ENCODE data around the gene PPID. TPM values are rescaled to one million over a fixed set of nuclear protein-coding genes. Genes with fewer than 3 reads are reported as not detected.
"Not testable (repeated sequence)": the region's sequence is repeated elsewhere in the genome, so short reads cannot be mapped to it uniquely, and the experiment has no call there.

Gene PPID
- total RNA-seq, 4 donors from 2014 or later = 30.1 to 81.8 (median 40.6) TPM

DNA sequence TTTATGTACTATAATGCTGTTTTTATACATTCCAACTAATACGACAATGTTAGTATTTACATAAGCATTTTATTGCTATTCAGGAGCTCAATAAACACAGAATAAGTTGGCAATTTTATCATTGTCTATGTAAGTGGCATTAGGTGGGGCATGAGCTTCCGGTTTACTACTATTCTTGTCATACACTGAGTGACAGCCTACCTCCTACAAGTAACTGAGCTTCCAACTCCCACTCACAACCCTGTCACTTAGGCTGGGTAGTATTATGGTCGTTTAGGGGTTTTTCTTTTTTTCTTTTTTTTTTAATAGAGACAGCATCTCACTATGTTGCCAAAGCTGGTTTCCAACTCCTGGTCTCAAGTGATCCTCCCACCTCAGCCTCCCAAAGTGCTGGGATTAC, 7.4 kb downstream of the PPID start:
- ATAC-seq (no peak), DNase-seq (no peak)
- Histone ChIP-seq H3K4me1 (peaks cover 8 to 9% of the 10 kb centered on the region in 2 donors), H3K36me3 (peaks cover 3 to 98% of the 10 kb centered on the region in 2 donors), H3K9me3 (no peaks in the 10 kb centered on the region), H3K4me3 (no peak overlapping the region), H3K27me3 (no peaks in the 10 kb centered on the region), H3K27ac (no peak overlapping the region)
- TF ChIP-seq POLR2A (IDR thresholded peaks at IDR 0.05) = no peak
- TF ChIP-seq, protein P1, sequence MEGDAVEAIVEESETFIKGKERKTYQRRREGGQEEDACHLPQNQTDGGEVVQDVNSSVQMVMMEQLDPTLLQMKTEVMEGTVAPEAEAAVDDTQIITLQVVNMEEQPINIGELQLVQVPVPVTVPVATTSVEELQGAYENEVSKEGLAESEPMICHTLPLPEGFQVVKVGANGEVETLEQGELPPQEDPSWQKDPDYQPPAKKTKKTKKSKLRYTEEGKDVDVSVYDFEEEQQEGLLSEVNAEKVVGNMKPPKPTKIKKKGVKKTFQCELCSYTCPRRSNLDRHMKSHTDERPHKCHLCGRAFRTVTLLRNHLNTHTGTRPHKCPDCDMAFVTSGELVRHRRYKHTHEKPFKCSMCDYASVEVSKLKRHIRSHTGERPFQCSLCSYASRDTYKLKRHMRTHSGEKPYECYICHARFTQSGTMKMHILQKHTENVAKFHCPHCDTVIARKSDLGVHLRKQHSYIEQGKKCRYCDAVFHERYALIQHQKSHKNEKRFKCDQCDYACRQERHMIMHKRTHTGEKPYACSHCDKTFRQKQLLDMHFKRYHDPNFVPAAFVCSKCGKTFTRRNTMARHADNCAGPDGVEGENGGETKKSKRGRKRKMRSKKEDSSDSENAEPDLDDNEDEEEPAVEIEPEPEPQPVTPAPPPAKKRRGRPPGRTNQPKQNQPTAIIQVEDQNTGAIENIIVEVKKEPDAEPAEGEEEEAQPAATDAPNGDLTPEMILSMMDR (IDR thresholded peaks at IDR 0.05 in 4 of 5, conservative IDR thresholded peaks at IDR 0.05 in 1 of 5) = no peak
- intact Hi-C loops (cut with DNase I; ENCODE audit: low total_unique reads) = no loop called here
- in situ Hi-C loops (cut with MboI; ENCODE audit: low sequenced_read_pairs in 4 of 4) = loop anchor here in 1 of 4 donors (25.0 kb wide), 2 partner anchors 471 to 721 kb away; no protein-coding TSS in a partner anchor

DNA sequence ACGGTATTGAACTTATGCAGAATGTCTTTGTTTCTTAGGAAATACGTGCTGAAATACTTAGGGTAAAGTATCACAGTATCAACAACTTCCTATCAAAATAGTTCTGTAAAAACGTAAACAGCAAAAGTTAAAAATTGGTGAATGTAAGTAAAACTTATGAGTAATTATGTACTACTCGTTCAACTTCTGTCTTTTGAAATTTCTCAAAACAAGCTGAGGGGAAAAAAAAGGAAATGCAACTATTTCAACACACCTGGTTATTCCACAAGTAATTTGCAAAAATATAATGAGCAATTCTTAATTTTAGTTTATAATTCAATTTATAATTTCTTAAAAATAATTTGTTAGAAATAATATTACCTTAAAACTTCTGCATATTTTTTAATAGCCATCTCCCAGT, 8.3 kb downstream of the PPID start:
- Histone ChIP-seq H3K4me3 (no peak overlapping the region), H3K27ac (no peak overlapping the region), H3K27me3 (no peaks in the 10 kb centered on the region), H3K36me3 (peaks cover 3 to 100% of the 10 kb centered on the region in 2 donors), H3K9me3 (no peaks in the 10 kb centered on the region), H3K4me1 (peaks cover 2 to 5% of the 10 kb centered on the region in 2 donors)
- DNase-seq = no peak
- intact Hi-C loops (cut with DNase I; ENCODE audit: low total_unique reads) (no loop called here), in situ Hi-C loops (cut with MboI; ENCODE audit: low sequenced_read_pairs in 4 of 4) (loop anchor here in 1 of 4 donors (25.0 kb wide), 2 partner anchors 472 to 722 kb away; no protein-coding TSS in a partner anchor)
- no peak for ATAC-seq
- TF ChIP-seq, protein P1 (IDR thresholded peaks at IDR 0.05 in 4 of 5, conservative IDR thresholded peaks at IDR 0.05 in 1 of 5) = no peak
- no peak for TF ChIP-seq POLR2A (IDR thresholded peaks at IDR 0.05)

DNA sequence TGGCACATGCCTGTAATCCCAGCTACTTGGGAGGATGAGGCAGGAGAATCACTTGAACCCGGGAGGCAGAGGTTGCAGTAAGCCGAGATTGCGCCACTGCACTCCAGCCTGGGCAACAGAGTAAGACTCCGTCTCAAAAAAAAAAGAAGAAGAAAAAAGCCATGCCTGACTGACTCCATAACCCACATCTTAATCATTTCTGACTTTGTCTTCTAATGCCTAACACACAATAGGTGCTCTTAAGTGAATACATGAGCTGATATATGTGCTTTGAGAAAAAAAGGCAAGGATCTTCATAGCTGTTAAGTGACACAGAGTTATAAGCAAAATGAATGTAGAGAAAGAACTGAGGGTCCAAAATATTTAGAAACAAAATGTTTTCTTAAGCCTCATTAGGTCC, 10.6 kb downstream of the PPID start:
- in situ Hi-C loops (cut with MboI; ENCODE audit: low sequenced_read_pairs in 4 of 4) = loop anchor here in 1 of 4 donors (25.0 kb wide), 2 partner anchors 475 to 725 kb away; no protein-coding TSS in a partner anchor
- H3K36me3 ChIP-seq = peaks cover 3 to 100% of the 10 kb centered on the region in 2 donors

DNA sequence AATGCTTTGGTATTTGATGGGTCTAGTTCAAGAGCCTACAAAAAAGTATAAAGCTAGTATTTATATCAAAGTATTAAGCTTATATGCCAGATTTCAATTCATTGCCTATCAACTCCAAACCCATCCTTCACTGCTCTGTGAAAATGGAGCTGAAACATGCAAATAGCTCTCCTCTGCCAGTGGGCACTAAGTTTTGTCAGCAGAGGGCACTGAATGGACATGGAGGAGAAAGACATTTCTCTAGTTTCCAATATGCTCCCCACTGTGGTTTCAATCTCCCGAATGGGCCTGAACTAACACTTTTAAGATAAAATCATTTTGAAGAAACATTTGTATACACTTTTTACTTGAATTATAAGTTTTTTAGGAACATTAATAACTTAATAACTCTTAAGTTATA, 12.4 kb downstream of the PPID start:
- DNase-seq = no peak
- intact Hi-C loops (cut with DNase I; ENCODE audit: low total_unique reads) = no loop called here
- Histone ChIP-seq H3K27me3 (no peaks in the 10 kb centered on the region), H3K36me3 (peaks cover 3 to 97% of the 10 kb centered on the region in 2 donors), H3K4me1 (no peaks in the 10 kb centered on the region), H3K27ac (no peak overlapping the region), H3K9me3 (no peaks in the 10 kb centered on the region), H3K4me3 (no peak overlapping the region)
- in situ Hi-C loops (cut with MboI; ENCODE audit: low sequenced_read_pairs in 4 of 4) = loop anchor here in 1 of 4 donors (25.0 kb wide), 2 partner anchors 476 to 726 kb away; no protein-coding TSS in a partner anchor
- ATAC-seq = no peak
- TF ChIP-seq POLR2A (IDR thresholded peaks at IDR 0.05) = no peak
- TF ChIP-seq, protein P1 (IDR thresholded peaks at IDR 0.05 in 4 of 5, conservative IDR thresholded peaks at IDR 0.05 in 1 of 5) = no peak

More for the DNA sequence above, 10.6 kb downstream of the PPID start:
- ATAC-seq; H3K27ac ChIP-seq; H3K9me3 ChIP-seq; H3K4me1 ChIP-seq; intact Hi-C loops (cut with DNase I; ENCODE audit: low total_unique reads); DNase-seq; H3K27me3 ChIP-seq; H3K4me3 ChIP-seq: not testable (repeated sequence)

DNA sequence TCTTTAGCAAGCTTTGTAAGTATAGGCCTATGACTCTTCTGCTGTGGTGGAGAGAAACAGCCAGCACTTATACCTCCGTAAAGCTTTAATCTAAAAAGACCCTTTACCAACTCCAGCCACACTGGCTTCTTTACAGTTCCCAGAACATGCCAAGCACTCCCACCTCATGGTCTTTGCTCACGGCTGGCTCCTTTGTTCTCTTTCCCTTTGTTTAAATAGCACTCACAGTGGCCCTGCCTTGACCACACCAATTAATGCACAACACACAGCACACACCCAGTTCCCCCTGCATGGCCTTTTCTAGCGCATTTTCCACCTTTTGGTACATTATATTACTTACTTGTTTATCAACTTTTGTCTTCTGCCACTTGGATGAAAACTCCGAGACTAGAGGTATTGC, 18.9 kb downstream of the PPID start:
- intact Hi-C loops (cut with DNase I; ENCODE audit: low total_unique reads) (no loop called here), in situ Hi-C loops (cut with MboI; ENCODE audit: low sequenced_read_pairs in 4 of 4) (loop anchor here in 1 of 4 donors (25.0 kb wide), 2 partner anchors 483 to 733 kb away; no protein-coding TSS in a partner anchor)
- no peak for TF ChIP-seq POLR2A (IDR thresholded peaks at IDR 0.05)
- TF ChIP-seq, protein P1 (IDR thresholded peaks at IDR 0.05 in 4 of 5, conservative IDR thresholded peaks at IDR 0.05 in 1 of 5) = no peak
- Histone ChIP-seq H3K36me3 (peaks cover 0 to 69% of the 10 kb centered on the region in 2 donors), H3K4me1 (no peaks in the 10 kb centered on the region), H3K9me3 (no peaks in the 10 kb centered on the region), H3K27me3 (no peaks in the 10 kb centered on the region), H3K27ac (no peak overlapping the region), H3K4me3 (no peak overlapping the region)
- no peak for DNase-seq
- ATAC-seq = no peak
